Stimulated activated CD8-positive, alpha-beta memory T cell treated with anti-CD3 and anti-CD28 coated beads, Interleukin-4, amount 100 ng/mL, for 48 hours (primary cell): ENCODE measurements around the gene HSPA1B.
A peak's percentile ranks its signal among the peaks of the same experiment; 100 is the strongest.
"Not testable (repeated sequence)": the region's sequence is repeated elsewhere in the genome, so short reads cannot be mapped to it uniquely, and the experiment has no call there.

Experiments
- DNase-seq: peaks from one replicate; pipeline ENCODE4 v3.0.0-alpha.2; 2020

HSPA1B gene

GRCh38 chr6:31829633-31830283 lies 2.2 kb downstream of the HSPA1B start:
- no peak for DNase-seq

GRCh38 chr6:31830886-31831335 lies 3.4 kb downstream of the HSPA1B start:
- DNase-seq = no peak

DNA sequence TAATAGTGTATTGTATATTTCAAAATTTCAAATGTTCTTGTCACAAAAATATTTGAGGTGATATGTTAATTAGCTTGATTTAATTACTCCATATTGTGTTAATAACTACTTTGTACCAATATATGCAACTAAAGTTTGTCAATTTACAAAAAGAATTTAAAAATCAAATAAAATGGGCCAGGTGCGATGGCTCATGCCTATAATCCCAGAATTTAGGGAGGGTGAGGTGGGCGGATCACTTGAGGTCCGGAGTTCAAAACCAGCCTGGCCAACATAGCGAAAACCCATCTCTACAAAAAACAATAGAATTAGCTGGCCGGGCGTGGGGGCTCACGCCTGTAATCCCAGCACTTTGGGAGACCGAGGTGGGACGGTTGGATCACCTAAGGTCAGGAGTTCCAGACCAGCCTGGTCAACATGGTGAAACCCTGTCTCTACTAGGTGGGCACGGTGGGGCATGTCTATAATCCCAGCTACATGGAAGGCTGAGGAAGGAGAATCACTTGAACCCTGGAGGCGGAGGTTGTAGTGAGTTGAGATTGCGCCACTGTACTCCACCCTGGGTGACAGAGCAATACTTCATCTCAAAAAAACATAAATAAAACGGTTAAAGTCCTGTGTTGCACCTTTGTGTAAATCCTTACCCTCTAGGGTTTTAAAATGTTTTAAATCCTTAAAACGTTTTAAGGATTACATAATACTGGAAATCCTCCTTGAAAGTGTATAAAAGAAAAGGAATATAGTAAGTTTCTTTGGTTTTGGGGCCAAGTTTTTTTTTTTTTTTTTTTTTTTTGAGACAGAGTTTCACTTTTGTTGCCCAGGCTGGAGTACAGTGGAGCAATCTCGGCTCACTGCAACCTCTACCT lies 4.0 kb downstream of the HSPA1B start:
- DNase-seq = no peak

DNA sequence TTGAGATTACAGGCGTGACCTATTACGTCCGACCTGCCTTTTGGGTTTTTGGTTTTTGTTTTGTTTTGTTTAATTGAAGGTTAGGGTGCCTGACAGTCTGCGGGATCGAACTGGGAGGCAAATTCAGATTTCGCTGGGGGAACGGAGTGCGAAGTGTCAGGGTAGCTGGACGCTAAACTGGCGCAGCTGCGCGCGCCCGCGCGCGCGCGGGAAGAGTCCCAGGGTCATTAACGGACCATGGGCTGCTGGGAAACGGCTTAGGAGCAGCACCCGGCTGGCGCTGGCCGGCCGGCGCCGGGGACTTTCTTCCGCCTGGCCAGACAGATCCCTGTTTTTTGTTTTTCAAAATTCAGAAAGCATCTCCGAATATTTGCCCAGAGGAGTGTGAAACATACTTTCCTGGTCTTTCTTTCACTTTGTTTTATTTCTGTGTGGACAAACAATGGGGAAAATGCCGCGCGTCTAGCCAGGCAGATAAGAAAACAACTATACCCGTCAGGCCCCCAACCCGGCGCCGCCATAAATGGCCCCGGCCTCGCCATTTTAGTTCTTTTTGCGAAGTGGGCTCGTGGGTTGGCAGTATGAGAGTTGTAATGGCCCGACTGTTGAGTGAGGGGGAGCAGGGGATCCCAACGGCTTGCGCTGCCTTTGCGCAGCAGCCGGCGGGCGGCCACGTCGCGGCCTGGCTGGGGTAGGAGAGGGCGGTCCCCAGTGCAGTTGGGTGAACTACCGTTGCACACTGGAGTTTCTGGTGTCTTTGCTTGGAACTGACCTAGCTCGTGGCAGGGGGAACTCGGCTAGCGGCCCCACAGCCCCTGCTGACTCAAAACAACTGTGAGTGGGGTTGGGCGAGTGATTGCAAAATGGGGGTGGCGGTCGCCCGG lies 7.1 kb downstream of the HSPA1B start:
- peak; percentile 88 for DNase-seq

GRCh38 chr6:31836047-31836473 lies 8.5 kb downstream of the HSPA1B start:
- no peak for DNase-seq

- no peak for DNase-seq
These were observed 9.2 kb downstream of the HSPA1B start for GRCh38 chr6:31836474-31837368.

- no peak for DNase-seq
These were observed 10.0 kb downstream of the HSPA1B start for GRCh38 chr6:31837369-31838113.

DNA sequence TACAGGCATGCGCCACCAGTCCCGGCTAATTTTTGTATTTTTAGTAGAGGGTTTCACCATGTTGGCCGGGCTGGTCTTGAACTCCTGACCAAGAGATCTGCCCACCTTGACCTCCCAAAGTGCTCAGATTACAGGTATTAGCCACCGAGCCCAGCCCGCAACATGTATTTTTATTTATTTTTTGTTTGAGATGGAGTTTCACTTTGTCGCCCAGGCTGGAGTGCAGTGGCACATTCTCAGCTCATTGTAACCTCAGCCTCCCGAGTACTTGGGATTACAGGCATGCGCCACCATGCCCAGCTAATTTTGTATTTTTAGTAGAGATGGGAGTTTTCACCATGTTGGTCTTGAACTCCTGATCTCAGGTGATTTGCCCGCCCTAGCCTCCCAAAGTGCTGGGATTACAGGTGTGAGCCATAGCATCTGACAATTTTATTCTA lies 10.6 kb downstream of the HSPA1B start:
- not testable (repeated sequence) for DNase-seq

- no peak for DNase-seq
These were observed 11.4 kb downstream of the HSPA1B start for GRCh38 chr6:31838968-31839367.

DNA sequence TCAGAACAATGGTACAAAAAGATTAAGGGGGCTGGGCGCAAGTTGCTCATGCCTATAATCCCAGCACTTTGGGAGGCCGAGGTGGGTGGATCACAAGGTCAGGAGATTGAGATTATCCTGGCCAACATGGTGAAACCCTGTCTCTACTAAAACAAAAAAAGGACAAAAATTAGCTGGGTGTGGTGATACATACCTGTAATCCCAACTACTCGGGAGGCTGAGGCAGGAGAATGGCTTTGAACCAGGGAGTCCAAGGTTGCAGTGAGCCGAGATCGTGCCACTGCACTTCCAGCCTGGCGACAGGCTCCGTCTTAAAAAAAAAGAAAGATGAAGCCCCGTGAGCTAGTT lies 12.2 kb downstream of the HSPA1B start:
- not testable (repeated sequence) for DNase-seq

- no peak for DNase-seq
These were observed 14.5 kb downstream of the HSPA1B start for GRCh38 chr6:31842053-31842452.

DNA sequence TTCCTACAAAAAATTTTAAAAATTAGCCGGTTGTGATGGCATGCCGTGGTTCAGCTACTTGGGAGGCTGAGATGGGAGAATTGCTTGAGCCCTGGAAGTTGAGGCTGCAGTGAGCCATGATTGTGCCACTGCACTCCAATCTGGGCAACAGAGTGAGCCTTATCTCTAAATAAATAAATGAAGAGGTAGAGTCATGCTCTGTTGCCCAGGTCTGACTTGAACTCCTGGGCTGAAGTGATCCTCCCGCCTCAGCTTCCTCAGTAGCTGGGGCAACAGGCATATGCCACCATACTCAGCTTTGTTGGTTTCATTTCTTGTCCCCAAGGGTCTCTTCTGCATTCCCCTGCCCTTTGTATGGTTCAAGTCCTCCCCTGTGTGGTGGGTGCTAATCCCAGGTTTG lies 17.0 kb downstream of the HSPA1B start:
- DNase-seq = no peak

- DNase-seq = no peak
These were observed 19.9 kb downstream of the HSPA1B start for GRCh38 chr6:31847276-31847978.

- DNase-seq = no peak
These were observed 23.4 kb downstream of the HSPA1B start for GRCh38 chr6:31850765-31851484.

DNA sequence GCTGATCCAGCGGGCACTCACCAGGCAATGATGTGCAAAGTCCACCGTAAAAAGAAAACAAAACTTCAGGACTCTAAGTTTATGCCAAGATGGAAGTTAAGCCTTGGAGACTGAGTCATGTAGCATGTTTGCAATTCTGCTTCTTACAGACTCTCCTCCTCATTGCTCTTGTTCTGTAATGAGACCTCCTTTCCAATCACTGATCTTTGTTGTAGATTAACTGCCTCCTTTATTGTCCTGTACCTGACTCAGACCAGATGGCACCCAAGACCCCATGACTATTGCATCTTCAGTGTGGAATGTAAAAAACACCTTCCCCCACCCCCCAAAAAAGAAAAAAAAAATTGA lies 23.9 kb downstream of the HSPA1B start:
- DNase-seq = no peak

DNA sequence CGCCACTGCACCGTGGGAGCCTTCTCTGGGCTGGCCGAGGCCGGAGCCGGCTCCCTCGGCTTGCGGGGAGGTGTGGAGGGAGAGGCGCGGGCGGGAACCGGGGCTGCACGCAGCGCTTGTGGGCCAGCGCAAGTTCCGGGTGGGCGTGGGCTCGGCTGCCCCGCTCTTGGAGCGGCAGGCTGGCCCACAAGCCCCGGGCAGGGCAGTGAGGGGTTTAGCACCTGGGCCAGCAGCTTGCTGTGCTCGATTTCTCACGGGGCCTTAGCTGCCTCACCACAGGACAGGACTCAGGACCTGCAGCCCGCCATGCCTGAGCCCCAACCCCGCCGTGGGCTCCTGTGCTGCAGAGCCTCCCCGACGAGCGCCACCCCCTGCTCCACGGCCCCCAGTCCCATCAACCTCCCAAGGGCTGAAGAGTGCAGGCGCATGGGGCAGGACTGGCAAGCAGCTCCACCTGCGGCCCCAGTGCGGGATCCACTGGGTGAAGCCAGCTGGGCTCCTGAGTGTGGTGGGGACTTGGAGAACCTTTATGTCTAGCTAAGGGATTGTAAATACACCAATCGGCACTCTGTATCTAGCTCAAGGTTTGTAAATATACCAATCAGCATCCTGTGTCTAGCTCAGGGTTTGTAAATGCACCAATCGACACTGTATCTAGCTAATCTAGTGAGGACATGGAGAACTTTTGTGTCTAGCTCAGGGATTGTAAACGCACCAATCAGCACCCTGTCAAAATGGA lies 24.6 kb downstream of the HSPA1B start:
- DNase-seq = not testable (repeated sequence)

GRCh38 chr6:31857774-31858173 lies 30.2 kb downstream of the HSPA1B start:
- not testable (repeated sequence) for DNase-seq

DNA sequence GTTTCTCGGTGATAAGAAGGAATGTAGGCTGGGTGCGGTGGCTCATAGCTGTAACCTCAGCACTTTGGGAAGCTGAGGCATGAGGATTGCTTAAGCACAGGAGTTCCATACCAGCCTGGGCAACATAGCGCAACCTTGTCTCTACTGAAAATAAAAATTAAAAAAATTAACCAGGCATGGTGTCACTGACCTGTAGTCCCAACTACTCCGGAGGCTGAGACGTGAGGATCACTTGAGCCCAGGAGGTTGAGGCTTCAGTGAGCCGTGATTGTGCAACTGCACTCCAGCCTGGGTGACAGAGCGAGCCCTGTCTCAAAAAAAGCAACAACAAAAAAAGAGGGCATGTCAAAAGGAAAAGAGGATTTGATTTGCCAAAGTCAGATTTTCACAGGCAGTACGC lies 31.2 kb downstream of the HSPA1B start:
- DNase-seq = no peak

DNA sequence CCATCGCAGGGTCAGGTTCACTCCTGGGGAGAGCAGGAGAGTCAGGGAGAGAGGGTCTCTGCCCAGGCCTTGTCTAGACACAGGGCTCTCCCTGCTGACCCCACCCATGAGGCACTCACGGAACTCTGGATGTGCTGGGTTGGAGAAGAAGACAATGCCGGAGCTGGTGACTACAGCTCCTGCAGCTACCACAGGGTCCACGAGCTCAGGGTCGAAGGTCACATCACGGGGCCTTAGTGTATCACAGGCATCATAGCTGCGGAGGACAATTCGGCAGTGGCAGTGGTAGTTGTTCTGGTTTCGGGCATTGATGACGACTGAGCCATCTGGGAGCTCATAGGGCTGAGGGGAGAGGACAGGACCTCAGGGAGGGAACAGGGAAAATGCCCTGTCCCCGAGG lies 32.4 kb downstream of the HSPA1B start:
- DNase-seq = no peak
